ENCODE data around the gene NRG2.

- TF ChIP-seq CTCF (IDR thresholded peaks at IDR 0.05): no peak
- TF ChIP-seq POLR2A (IDR thresholded peaks at IDR 0.05): no peak
Observed at GRCh38 chr5:139915266-139915665, 127.8 kb downstream of the NRG2 start.
